Neural progenitor cell (in vitro differentiated cells): ENCODE measurements around the gene KAZN. TPM values are rescaled to one million over a fixed set of nuclear protein-coding genes. Genes with fewer than 3 reads are reported as not detected.

Experiments used
- DNase-seq: peaks from one replicate; pipeline ENCODE4 v3.0.0-alpha.2; 2016; ENCODE audit warnings: low spot score
- H2AFZ ChIP-seq: fragments of 200-600 bp; sonication (generic); replicated peaks from 2 replicates; pipeline ENCODE4 v1.6.1; 2016; ENCODE audit warnings: antibody characterized with exemption
- H3F3A ChIP-seq: fragments of 200-600 bp; sonication (generic); 2 replicates; pipeline ENCODE4 v1.6.1; 2016; ENCODE audit warnings: antibody characterized with exemption, low read depth
- H3K27ac ChIP-seq: fragments of 200-600 bp; sonication (generic); 2 replicates; pipeline ENCODE4 v1.5.1; 2016; ENCODE audit warnings: mild to moderate bottlenecking
- H3K27me3 ChIP-seq: fragments of 200-600 bp; sonication (generic); 2 replicates; pipeline ENCODE4 v1.6.1; 2016; ENCODE audit warnings: mild to moderate bottlenecking, moderate library complexity
- H3K36me3 ChIP-seq: fragments of 200-600 bp; sonication (generic); 2 replicates; pipeline ENCODE4 v1.5.1; 2016
- H3K4me1 ChIP-seq: fragments of 200-600 bp; sonication (generic); 2 replicates; pipeline ENCODE4 v1.6.1; 2016; ENCODE audit warnings: mixed run types
- H3K4me2 ChIP-seq: fragments of 200-600 bp; sonication (generic); 2 replicates; pipeline ENCODE4 v1.6.1; 2016
- H3K4me3 ChIP-seq: fragments of 200-600 bp; sonication (generic); 2 replicates; pipeline ENCODE4 v1.5.1; 2016
- H3K79me2 ChIP-seq: fragments of 200-600 bp; sonication (generic); 2 replicates; pipeline ENCODE4 v1.6.1; 2016; ENCODE audit warnings: low read depth
- H3K9ac ChIP-seq: fragments of 200-600 bp; sonication (generic); 2 replicates; pipeline ENCODE4 v1.6.1; 2016
- H3K9me3 ChIP-seq: fragments of 200-600 bp; sonication (generic); 2 replicates; pipeline ENCODE4 v1.5.1; 2016; ENCODE audit warnings: low read depth
- H4K20me1 ChIP-seq: fragments of 200-600 bp; sonication (generic); 2 replicates; pipeline ENCODE4 v1.6.1; 2016; ENCODE audit warnings: low read depth
- H3K27ac Mint-ChIP-seq: 3 replicates; pipeline ENCODE4 v1.8.0; 2021; ENCODE audit warnings: mixed read lengths
- H3K27me3 Mint-ChIP-seq: 2 replicates; pipeline ENCODE4 v1.8.0; 2022; ENCODE audit warnings: low read depth, mild to moderate bottlenecking, inconsistent platforms, moderate library complexity, mixed read lengths; ENCODE audit not compliant: insufficient read depth
- H3K36me3 Mint-ChIP-seq: 3 replicates; pipeline ENCODE4 v1.8.0; 2021; ENCODE audit warnings: mixed read lengths
- H3K4me1 Mint-ChIP-seq: 3 replicates; pipeline ENCODE4 v1.8.0; 2021; ENCODE audit warnings: mixed read lengths
- H3K4me3 Mint-ChIP-seq: 3 replicates; pipeline ENCODE4 v1.8.0; 2021; ENCODE audit warnings: mild to moderate bottlenecking, moderate library complexity, mixed read lengths
- H3K9me3 Mint-ChIP-seq: 3 replicates; pipeline ENCODE4 v1.8.0; 2020; ENCODE audit warnings: mixed read lengths
- CTCF ChIP-seq: fragments of 200-600 bp; sonication (generic); IDR thresholded peaks from 2 replicates; pipeline ENCODE4 v1.5.1; 2017; ENCODE audit warnings: antibody characterized with exemption, mild to moderate bottlenecking
- EZH2 ChIP-seq: fragments of 200-600 bp; sonication (generic); IDR thresholded peaks from 2 replicates; pipeline ENCODE4 v1.6.1; 2017; ENCODE audit warnings: antibody characterized with exemption, mild to moderate bottlenecking, moderate library complexity
- EZH2phosphoT487 ChIP-seq: fragments of 200-600 bp; sonication (generic); IDR thresholded peaks from 2 replicates; pipeline ENCODE4 v1.6.1; 2017; ENCODE audit warnings: antibody characterized with exemption
- total RNA-seq: library from RNA; depleted of rRNA; stranded (reverse); fragments of >200 nt; gene quantifications from 2 replicates; pipeline ENCODE4 v1.2.3, GENCODE V29; 2015; ENCODE audit warnings: low replicate concordance

KAZN gene
- total RNA-seq, 1 donor from 2014 or later, result 6.1 TPM

DNA sequence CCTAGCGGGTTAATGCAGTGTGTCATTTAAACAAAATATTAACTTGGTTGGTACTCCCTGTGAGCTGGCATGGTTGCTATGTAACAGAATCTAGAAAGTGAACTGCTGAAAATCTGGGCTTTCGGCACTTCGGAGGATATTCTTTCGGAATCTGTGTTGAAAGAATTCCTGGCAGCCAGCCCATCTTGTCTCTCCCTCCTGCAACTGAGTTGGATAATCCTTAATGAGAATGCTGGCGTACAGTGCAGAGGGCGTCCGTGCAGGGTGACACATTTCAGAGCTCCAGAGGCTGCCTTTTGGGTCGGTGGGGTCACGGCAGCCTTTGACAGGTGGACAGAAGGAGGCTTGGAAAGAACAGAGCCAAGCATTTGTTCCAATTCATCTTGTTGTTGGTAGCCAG lies 3.7 kb downstream of the KAZN start:
- DNase-seq, result peak; percentile 84
- Histone ChIP-seq H3K4me2 (peak overlapping the region; percentile 99), H2AFZ (no peak overlapping the region), H3K9me3 (no peaks in the 10 kb centered on the region), H3K79me2 (peaks cover 68% of the 10 kb centered on the region), H3K27ac (peak overlapping the region; percentile 55), H3K4me3 (peak overlapping the region; percentile 70), H3K27me3 (no peaks in the 10 kb centered on the region), H3K4me1 (peaks cover 64% of the 10 kb centered on the region), H4K20me1 (peaks cover 36% of the 10 kb centered on the region), H3F3A (peaks cover 52% of the 10 kb centered on the region), H3K36me3 (no peaks in the 10 kb centered on the region), H3K9ac (no peak overlapping the region)
- Mint-ChIP-seq H3K27ac (peak overlapping the region; percentile 16), H3K4me3 (peak overlapping the region; percentile 92), H3K36me3 (no peaks in the 10 kb centered on the region), H3K4me1 (peaks cover 63% of the 10 kb centered on the region), H3K27me3 (peaks cover 4% of the 10 kb centered on the region), H3K9me3 (no peaks in the 10 kb centered on the region)
- no peak for TF ChIP-seq CTCF
- TF ChIP-seq EZH2, result no peak
- TF ChIP-seq EZH2phosphoT487, result no peak

- Histone ChIP-seq H3K27ac (no peak overlapping the region), H3F3A (peaks cover 43% of the 10 kb centered on the region), H3K4me3 (no peak overlapping the region), H3K79me2 (peaks cover 68% of the 10 kb centered on the region), H4K20me1 (peaks cover 36% of the 10 kb centered on the region), H3K9ac (no peak overlapping the region), H3K4me2 (no peak overlapping the region), H3K27me3 (no peaks in the 10 kb centered on the region), H2AFZ (no peak overlapping the region), H3K4me1 (peaks cover 56% of the 10 kb centered on the region), H3K9me3 (no peaks in the 10 kb centered on the region), H3K36me3 (no peaks in the 10 kb centered on the region)
- H3K36me3 Mint-ChIP-seq, result peaks cover 5% of the 10 kb centered on the region
- H3K27me3 Mint-ChIP-seq, result peaks cover 2% of the 10 kb centered on the region
- DNase-seq, result no peak
- no peaks in the 10 kb centered on the region for H3K9me3 Mint-ChIP-seq
- no peak for TF ChIP-seq EZH2
- TF ChIP-seq CTCF, result no peak
- TF ChIP-seq EZH2phosphoT487, result no peak
- H3K27ac Mint-ChIP-seq, result no peak overlapping the region
- peaks cover 57% of the 10 kb centered on the region for H3K4me1 Mint-ChIP-seq
- H3K4me3 Mint-ChIP-seq, result no peak overlapping the region
Measured at GRCh38 chr1:14603645-14604044, 5.2 kb downstream of the KAZN start.

- no peaks in the 10 kb centered on the region for H3K36me3 ChIP-seq
- TF ChIP-seq EZH2phosphoT487, result no peak
- no peak for TF ChIP-seq EZH2
- TF ChIP-seq CTCF, result no peak
- H3K36me3 Mint-ChIP-seq, result peaks cover 11% of the 10 kb centered on the region
- no peak for DNase-seq
- H3K27ac ChIP-seq, result no peak overlapping the region
- no peak overlapping the region for H3K4me3 ChIP-seq
- peaks cover 4% of the 10 kb centered on the region for H3K27me3 Mint-ChIP-seq
- H4K20me1 ChIP-seq, result peaks cover 36% of the 10 kb centered on the region
- H3K27ac Mint-ChIP-seq, result peak overlapping the region; percentile 40
- no peak overlapping the region for H3K4me3 Mint-ChIP-seq
- H3K27me3 ChIP-seq, result no peaks in the 10 kb centered on the region
- no peak overlapping the region for H3K9ac ChIP-seq
- H3K4me2 ChIP-seq, result no peak overlapping the region
- peaks cover 61% of the 10 kb centered on the region for H3K4me1 Mint-ChIP-seq
- peaks cover 38% of the 10 kb centered on the region for H3F3A ChIP-seq
- H3K9me3 Mint-ChIP-seq, result no peaks in the 10 kb centered on the region
- peaks cover 70% of the 10 kb centered on the region for H3K79me2 ChIP-seq
- H3K9me3 ChIP-seq, result no peaks in the 10 kb centered on the region
- H3K4me1 ChIP-seq, result peaks cover 55% of the 10 kb centered on the region
- H2AFZ ChIP-seq, result no peak overlapping the region
Measured at GRCh38 chr1:14604414-14604813, 5.9 kb downstream of the KAZN start.
